ENCODE results near the gene PHLPP1. TPM values are rescaled to one million over a fixed set of nuclear protein-coding genes. Genes with fewer than 3 reads are reported as not detected.
A peak's percentile ranks its signal among the peaks of the same experiment; 100 is the strongest.

PHLPP1 gene
- total and polyA plus RNA-seq, 2 of the 13 experiments (the other 11 are each of a cell fraction or from before 2014, with no cell fraction given): 9.8 to 18.5 TPM

DNA sequence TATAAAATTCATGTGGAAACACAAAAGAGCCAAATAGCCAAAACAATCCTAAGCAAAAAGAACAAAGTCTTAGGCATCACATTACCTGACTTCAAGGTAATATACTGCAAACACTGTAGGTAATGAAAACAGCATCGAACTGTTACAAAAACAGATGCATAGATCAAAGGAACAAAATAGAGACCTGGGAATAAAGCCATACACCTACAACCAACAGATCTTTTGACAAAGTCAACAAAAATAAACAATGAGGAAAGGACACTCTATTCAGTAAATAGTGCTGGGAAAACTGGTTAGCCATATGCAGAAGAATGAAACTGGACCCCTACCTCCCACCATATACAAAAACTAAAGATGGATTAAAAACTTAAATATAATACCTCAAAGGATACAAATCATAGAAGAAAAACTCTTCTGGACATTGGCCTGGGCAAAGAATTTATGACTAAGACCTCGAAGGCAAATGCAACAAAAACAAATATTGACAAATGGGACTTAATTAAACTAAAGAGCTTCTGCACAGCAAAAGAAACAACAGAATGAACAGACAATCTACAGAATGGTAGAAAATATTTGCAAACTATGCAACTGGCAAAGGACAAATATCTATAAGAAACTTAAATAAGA is 218.0 kb downstream of the PHLPP1 start:
- H2AFZ ChIP-seq (ENCODE audit: low read length): no peak overlapping the region
- peak; percentile 43 for DNase-seq (ENCODE audit: low spot score)
- H3K27me3 ChIP-seq (ENCODE audit: control insufficient read depth in 1 of 2, insufficient read depth in 2 of 2, low read length in 2 of 2): no peaks in the 10 kb centered on the region
- ChIA-PET CTCF (ENCODE audit: low intra/inter-chr PET ratio, low total read pairs) (no interaction called here), POLR2A (no interaction called here)
- no peaks in the 10 kb centered on the region for H3K36me3 ChIP-seq (replicated peaks in 1 of 2; ENCODE audit: control insufficient read depth in 1 of 2, insufficient read depth in 2 of 2, low read length in 2 of 2)
- no peak overlapping the region for H3K9ac ChIP-seq (ENCODE audit: insufficient read depth, low read depth, low read length)
- no peaks in the 10 kb centered on the region for H3K9me3 ChIP-seq (ENCODE audit: low read length)
- H3K27ac ChIP-seq (ENCODE audit: extremely low read length, insufficient read depth, low read length): peak overlapping the region; percentile 35
- H3K4me3 ChIP-seq (replicated peaks in 1 of 3; ENCODE audit: insufficient read depth in 1 of 3, low read depth in 2 of 3, low read length in 3 of 3): no peak overlapping the region
- peaks cover 25% of the 10 kb centered on the region for H3K4me1 ChIP-seq (ENCODE audit: insufficient read depth, low read length)
- H4K20me1 ChIP-seq (ENCODE audit: insufficient read depth, low read length): no peaks in the 10 kb centered on the region
- no peaks in the 10 kb centered on the region for H3K79me2 ChIP-seq (ENCODE audit: insufficient read depth, low read length)
- 6% methylated on average over 2 of the region's 2 CpGs for WGBS (ENCODE audit: low lambda C conversion rate)
- no TSS peak for BruUV-seq (replicated peaks)
- intact Hi-C loops (cut with micrococcal nuclease; ENCODE audit: unreplicated experiment): no loop called here
- ATAC-seq: peak; percentile 79
- peak overlapping the region; percentile 18; the same call in 1 of the 2 replicates for H3K4me2 ChIP-seq (ENCODE audit: low read depth, low read length)
- peak; percentile 56 for FAIRE-seq
- in situ Hi-C loops (cut with HindIII; ENCODE audit: extremely low pct_ligation_motif_present, low pct_unique_long_range_greater_than_20kb): no loop called here
- TF ChIP-seq ZNF777 (CRISPR knock-in tag; IDR thresholded peaks at IDR 0.05) (no peak), ZNF441 (CRISPR knock-in tag; IDR thresholded peaks at IDR 0.05; ENCODE audit: borderline replicate concordance) (no peak), KDM5A (IDR thresholded peaks at IDR 0.05; ENCODE audit: borderline replicate concordance, low read length) (no peak), PHB2 (IDR thresholded peaks at IDR 0.05; ENCODE audit: partially characterized antibody) (no peak), ZBTB8A (CRISPR knock-in tag; IDR thresholded peaks at IDR 0.05; ENCODE audit: borderline replicate concordance, low read depth) (no peak), ZNF644 (CRISPR knock-in tag; IDR thresholded peaks at IDR 0.05; ENCODE audit: low read depth) (no peak), ZBTB34 (CRISPR knock-in tag; IDR thresholded peaks at IDR 0.05) (no peak), FOXP1 (IDR thresholded peaks at IDR 0.05) (peak; percentile 80), FOXP1 (CRISPR knock-in tag; IDR thresholded peaks at IDR 0.05) (peak; percentile 81; the same call in 1 of the 2 replicates), RARA (CRISPR knock-in tag; IDR thresholded peaks at IDR 0.05) (peak; percentile 33; the same call in 1 of the 2 replicates), ZNF543 (CRISPR knock-in tag; IDR thresholded peaks at IDR 0.05) (no peak), ZGPAT (CRISPR knock-in tag; IDR thresholded peaks at IDR 0.05) (no peak), YEATS2 (CRISPR knock-in tag; IDR thresholded peaks at IDR 0.05; ENCODE audit: borderline replicate concordance) (no peak), RARG (CRISPR knock-in tag; IDR thresholded peaks at IDR 0.05; ENCODE audit: low read depth) (no peak), ASH2L (IDR thresholded peaks at IDR 0.05; ENCODE audit: insufficient read length, low read depth, low read length) (peak; percentile 55), ZBTB7A (CRISPR knock-in tag; IDR thresholded peaks at IDR 0.05) (no peak), BATF2 (CRISPR knock-in tag; IDR thresholded peaks at IDR 0.05) (no peak)
- TF ChIP-seq, protein P1, sequence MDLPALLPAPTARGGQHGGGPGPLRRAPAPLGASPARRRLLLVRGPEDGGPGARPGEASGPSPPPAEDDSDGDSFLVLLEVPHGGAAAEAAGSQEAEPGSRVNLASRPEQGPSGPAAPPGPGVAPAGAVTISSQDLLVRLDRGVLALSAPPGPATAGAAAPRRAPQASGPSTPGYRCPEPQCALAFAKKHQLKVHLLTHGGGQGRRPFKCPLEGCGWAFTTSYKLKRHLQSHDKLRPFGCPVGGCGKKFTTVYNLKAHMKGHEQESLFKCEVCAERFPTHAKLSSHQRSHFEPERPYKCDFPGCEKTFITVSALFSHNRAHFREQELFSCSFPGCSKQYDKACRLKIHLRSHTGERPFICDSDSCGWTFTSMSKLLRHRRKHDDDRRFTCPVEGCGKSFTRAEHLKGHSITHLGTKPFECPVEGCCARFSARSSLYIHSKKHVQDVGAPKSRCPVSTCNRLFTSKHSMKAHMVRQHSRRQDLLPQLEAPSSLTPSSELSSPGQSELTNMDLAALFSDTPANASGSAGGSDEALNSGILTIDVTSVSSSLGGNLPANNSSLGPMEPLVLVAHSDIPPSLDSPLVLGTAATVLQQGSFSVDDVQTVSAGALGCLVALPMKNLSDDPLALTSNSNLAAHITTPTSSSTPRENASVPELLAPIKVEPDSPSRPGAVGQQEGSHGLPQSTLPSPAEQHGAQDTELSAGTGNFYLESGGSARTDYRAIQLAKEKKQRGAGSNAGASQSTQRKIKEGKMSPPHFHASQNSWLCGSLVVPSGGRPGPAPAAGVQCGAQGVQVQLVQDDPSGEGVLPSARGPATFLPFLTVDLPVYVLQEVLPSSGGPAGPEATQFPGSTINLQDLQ (CRISPR knock-in tag; IDR thresholded peaks at IDR 0.05): no peak
